Colonic mucosa (tissue), 4 donors: ENCODE measurements around the gene MYO7B. TPM values are rescaled to one million over a fixed set of nuclear protein-coding genes. Genes with fewer than 3 reads are reported as not detected.
A peak's percentile ranks its signal among the peaks of the same experiment; 100 is the strongest.

ENCODE experiments used
- DNase-seq: peaks from one replicate; pipeline ENCODE4 v3.0.0-alpha.2; 2020
- H3K27ac ChIP-seq: fragments of 200-600 bp; one replicate; pipeline ENCODE4 v1.8.0; 2021
- H3K27me3 ChIP-seq: fragments of 200-600 bp; one replicate; pipeline ENCODE4 v1.8.0; 2021
- H3K36me3 ChIP-seq: fragments of 200-600 bp; one replicate; pipeline ENCODE4 v1.8.0; 2021
- H3K4me1 ChIP-seq: fragments of 200-600 bp; one replicate; pipeline ENCODE4 v1.8.0; 2021; ENCODE audit warnings: mild to moderate bottlenecking
- H3K4me3 ChIP-seq: fragments of 200-600 bp; one replicate; pipeline ENCODE4 v1.8.0; 2021
- H3K9ac ChIP-seq, 2 donors: one replicate each; pipeline ENCODE4 v1.7.0; 2013; ENCODE audit warnings: control low read depth in 2 of 2, low read depth in 2 of 2, low read length in 2 of 2
- H3K9me3 ChIP-seq: fragments of 200-600 bp; one replicate; pipeline ENCODE4 v1.8.0; 2021
- intact Hi-C: fragments of 100-400 bp; cut with DNase I; formaldehyde crosslinking; loops from one replicate; pipeline ENCODE4 v1.14.1; 2022
- total RNA-seq, 2 donors: library from RNA; stranded (reverse); fragmentation: NEBNext Ultra II Directional in 1 of 2; extraction: Animal tissue kit (Norgen Biotek cat#: 25700) in 1 of 2; gene quantifications; one replicate each; pipeline ENCODE4 v1.2.1, GENCODE V29; 2021
- TF ChIP-seq, protein P1 (sequence below): fragments of 200-600 bp; IDR thresholded peaks from one replicate; pipeline ENCODE4 v1.8.0; 2022; ENCODE audit warnings: antibody characterized with exemption, mild to moderate bottlenecking
- donor health status: healthy.
- donor health status: DM: no; HTN: no; CAD: no.
- donor health status: DM: no; HTN: no; CAD: no.

MYO7B gene
- total RNA-seq, 2 donors from 2014 or later = 159 to 218 TPM

DNA sequence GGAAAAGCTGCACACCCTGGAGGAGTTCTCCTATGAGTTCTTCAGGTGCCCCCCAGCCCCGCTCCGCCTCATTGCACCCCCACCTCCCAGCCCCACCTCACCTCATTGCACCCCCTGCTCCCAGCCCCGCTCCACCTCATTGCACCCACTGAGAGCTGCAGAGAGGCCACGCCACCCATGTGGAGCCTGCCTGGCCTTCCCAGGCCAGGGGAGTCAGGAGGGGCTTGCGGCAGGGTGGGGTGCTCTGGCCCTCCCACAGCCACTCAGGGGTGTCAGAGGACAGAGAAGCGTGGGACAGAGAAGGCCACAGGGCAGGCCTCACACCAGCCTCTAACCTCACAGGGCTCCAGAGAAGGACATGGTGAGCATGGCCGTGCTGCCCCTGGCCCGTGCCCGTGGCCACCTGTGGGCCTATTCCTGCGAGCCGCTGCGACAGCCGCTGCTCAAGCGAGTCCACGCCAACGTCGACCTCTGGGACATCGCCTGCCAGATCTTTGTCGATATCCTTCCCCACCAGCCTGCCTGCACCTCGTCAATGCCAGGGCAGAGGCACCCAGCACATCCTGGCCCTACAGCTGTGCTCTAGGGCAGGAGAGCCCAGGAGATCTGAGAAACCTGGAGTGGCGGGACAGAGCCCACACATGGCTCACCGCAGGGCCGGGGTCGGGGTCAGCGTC, 95.5 kb downstream of the MYO7B start:
- Histone ChIP-seq H3K36me3 (no peaks in the 10 kb centered on the region), H3K9ac (peak overlapping the region in 1 of 2 donors; percentile 12), H3K4me3 (no peak overlapping the region), H3K27me3 (no peaks in the 10 kb centered on the region), H3K4me1 (no peaks in the 10 kb centered on the region), H3K27ac (no peak overlapping the region), H3K9me3 (no peaks in the 10 kb centered on the region)
- no peak for DNase-seq
- intact Hi-C loops = no loop called here
- TF ChIP-seq, protein P1, sequence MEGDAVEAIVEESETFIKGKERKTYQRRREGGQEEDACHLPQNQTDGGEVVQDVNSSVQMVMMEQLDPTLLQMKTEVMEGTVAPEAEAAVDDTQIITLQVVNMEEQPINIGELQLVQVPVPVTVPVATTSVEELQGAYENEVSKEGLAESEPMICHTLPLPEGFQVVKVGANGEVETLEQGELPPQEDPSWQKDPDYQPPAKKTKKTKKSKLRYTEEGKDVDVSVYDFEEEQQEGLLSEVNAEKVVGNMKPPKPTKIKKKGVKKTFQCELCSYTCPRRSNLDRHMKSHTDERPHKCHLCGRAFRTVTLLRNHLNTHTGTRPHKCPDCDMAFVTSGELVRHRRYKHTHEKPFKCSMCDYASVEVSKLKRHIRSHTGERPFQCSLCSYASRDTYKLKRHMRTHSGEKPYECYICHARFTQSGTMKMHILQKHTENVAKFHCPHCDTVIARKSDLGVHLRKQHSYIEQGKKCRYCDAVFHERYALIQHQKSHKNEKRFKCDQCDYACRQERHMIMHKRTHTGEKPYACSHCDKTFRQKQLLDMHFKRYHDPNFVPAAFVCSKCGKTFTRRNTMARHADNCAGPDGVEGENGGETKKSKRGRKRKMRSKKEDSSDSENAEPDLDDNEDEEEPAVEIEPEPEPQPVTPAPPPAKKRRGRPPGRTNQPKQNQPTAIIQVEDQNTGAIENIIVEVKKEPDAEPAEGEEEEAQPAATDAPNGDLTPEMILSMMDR = no peak

DNA sequence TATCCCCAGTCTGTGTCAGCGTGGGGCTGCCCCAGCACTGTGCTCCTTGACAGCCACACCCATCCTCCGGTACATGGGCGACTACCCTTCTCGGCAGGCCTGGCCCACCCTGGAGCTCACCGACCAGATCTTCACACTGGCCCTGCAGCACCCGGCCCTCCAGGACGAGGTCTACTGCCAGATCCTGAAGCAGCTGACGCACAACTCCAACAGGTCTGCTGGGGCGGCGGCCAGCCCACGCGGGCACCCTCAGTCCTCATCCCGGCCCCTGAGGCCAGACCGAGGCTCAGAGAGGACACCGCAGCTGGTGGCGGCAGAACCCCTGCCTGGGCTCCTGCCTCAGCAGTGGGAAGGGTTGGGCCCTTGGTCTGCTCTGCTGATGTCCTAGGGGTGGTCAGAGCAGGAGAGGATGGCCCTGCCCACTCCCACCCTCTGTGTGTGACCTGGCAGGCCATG, 96.1 kb downstream of the MYO7B start:
- DNase-seq = no peak
- H3K27me3 ChIP-seq = no peaks in the 10 kb centered on the region
- H3K9ac ChIP-seq = peak overlapping the region in 1 of 2 donors; percentile 12
- intact Hi-C loops = no loop called here
- TF ChIP-seq, protein P1 = no peak
- H3K27ac ChIP-seq = no peak overlapping the region
- no peaks in the 10 kb centered on the region for H3K36me3 ChIP-seq
- H3K4me1 ChIP-seq = no peaks in the 10 kb centered on the region
- no peak overlapping the region for H3K4me3 ChIP-seq
- H3K9me3 ChIP-seq = no peaks in the 10 kb centered on the region

DNA sequence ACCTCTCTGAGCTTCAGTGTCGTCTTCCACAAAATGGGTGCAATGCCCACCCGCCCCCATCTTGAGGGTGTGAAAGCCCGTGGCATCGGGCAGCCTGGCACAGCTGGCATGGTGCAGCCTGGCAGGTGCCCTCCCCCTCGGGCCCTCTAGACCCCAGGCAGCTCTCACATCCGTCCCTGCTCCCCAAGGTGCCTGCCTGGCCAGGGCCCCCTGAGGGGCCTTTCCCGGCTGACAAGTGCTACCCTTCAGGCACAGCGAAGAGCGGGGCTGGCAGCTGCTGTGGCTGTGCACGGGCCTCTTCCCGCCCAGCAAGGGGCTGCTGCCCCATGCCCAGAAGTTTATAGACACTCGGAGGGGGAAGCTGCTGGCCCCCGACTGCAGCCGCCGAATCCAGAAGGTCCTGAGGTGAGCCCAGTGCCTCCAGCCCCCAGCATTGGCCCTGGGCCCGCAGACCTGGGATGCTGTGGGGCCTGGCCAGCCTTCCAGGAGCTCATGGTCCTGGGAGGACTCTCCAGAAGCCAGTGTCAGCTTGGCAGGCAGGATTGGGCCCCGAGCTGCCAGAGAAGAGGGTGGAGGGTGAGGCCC, 96.6 kb downstream of the MYO7B start:
- Histone ChIP-seq H3K4me3 (no peak overlapping the region), H3K4me1 (no peaks in the 10 kb centered on the region), H3K27me3 (no peaks in the 10 kb centered on the region), H3K9me3 (no peaks in the 10 kb centered on the region), H3K9ac (no peak overlapping the region), H3K36me3 (no peaks in the 10 kb centered on the region), H3K27ac (no peak overlapping the region)
- DNase-seq = no peak
- intact Hi-C loops = no loop called here
- TF ChIP-seq, protein P1 = no peak

DNA sequence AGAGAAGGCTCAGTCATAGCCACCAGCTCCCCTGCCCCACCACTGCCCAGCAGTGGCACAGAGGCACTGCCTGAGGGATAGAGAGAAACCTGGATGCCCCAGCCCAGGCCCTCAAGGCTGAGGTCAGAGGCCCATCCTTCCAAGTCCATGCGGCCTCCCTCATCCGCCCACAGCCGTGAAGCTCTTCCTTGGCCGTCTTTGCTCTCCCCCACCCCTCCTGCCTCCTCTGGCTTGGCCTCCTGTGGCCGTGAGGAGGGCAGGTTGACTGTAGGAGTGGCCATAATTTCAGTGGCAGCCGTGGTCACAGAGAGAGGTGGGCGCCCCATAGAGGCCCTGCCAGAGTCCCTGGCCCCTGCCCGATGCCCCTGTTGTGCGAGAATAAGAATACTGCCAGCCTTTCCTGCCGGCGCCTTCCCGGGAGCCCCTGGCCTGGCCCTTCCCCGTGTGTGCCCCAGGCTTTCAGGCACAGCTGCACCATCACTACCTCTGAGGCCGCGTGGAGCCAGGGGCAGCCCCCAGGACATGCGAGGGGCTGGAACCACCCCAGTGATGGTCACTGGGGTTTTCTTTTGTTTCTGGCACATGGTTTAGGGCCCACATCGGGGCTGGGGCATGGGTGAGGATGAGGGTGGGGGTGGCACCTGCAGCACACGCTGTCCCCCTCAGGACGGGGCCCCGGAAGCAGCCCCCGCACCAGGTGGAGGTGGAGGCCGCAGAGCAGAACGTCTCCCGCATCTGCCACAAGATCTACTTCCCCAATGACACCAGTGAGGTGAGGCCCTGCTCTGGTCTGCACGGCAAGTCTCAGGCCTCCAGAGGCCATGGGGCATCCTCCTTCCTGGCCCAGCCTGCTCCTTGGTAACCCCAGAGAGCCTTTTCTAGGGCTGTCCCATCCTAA, 97.4 kb downstream of the MYO7B start:
- no peaks in the 10 kb centered on the region for H3K9me3 ChIP-seq
- no peak overlapping the region for H3K4me3 ChIP-seq
- TF ChIP-seq, protein P1 = no peak
- intact Hi-C loops = no loop called here
- no peak for DNase-seq
- no peaks in the 10 kb centered on the region for H3K4me1 ChIP-seq
- no peak overlapping the region for H3K9ac ChIP-seq
- no peak overlapping the region for H3K27ac ChIP-seq
- H3K36me3 ChIP-seq = no peaks in the 10 kb centered on the region
- H3K27me3 ChIP-seq = no peaks in the 10 kb centered on the region

DNA sequence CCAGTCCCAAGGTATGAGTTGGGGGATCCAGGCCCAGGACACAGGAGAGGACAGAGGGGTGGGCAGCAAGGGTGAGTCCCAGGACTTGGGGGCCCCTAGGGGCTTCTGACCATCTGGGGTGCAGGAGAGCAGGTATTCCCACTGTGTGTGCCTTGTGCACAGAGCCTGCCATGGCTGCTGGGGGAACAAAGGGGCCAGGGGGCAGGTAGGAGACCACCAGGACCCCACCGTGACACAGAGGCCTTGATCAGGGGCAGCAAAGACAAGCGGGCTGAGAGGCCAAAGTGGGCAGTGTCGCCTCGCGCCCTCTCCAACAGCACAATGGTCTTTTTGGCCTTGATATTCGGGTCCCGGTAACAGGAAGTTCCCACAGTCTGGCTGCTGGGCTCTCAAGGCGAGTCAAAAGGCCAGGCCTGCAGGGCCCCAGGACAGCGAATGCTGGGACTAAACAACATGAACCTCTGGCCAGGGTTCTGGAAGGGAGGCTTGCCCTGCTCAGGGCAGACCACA, 98.1 kb downstream of the MYO7B start:
- no peak for DNase-seq

More for the DNA sequence above, 98.1 kb downstream of the MYO7B start:
- no peaks in the 10 kb centered on the region for H3K9me3 ChIP-seq
- no peak overlapping the region for H3K27ac ChIP-seq
- H3K9ac ChIP-seq = no peak overlapping the region
- no peaks in the 10 kb centered on the region for H3K36me3 ChIP-seq
- H3K4me3 ChIP-seq = no peak overlapping the region
- H3K4me1 ChIP-seq = no peaks in the 10 kb centered on the region
- intact Hi-C loops = no loop called here
- TF ChIP-seq, protein P1 = no peak
- H3K27me3 ChIP-seq = no peaks in the 10 kb centered on the region
